NT2/D1 (cell line): Measurements from ENCODE around the gene TBX5.

Experiments used
- DNase-seq: peaks from one replicate; pipeline ENCODE4 v3.0.0-alpha.2; 2011; ENCODE audit warnings: low read depth, low spot score
- H3K27me3 ChIP-seq: 2 replicates; pipeline ENCODE4 v1.6.0; 2011; ENCODE audit warnings: mild to moderate bottlenecking; ENCODE audit not compliant: insufficient read length, insufficient read depth
- H3K36me3 ChIP-seq: 2 replicates; pipeline ENCODE4 v1.6.1; 2011; ENCODE audit warnings: mild to moderate bottlenecking, low read length, mixed read lengths; ENCODE audit not compliant: insufficient read depth, insufficient read length
- H3K4me1 ChIP-seq: 2 replicates; pipeline ENCODE4 v1.5.1; 2011; ENCODE audit not compliant: insufficient read depth, insufficient read length
- H3K4me3 ChIP-seq: 2 replicates; pipeline ENCODE4 v1.5.1; 2011; ENCODE audit warnings: low read depth; ENCODE audit not compliant: insufficient read length
- H3K9ac ChIP-seq: 2 replicates; pipeline ENCODE4 v1.6.0; 2011; ENCODE audit warnings: low read depth; ENCODE audit not compliant: insufficient read length
- H3K9me3 ChIP-seq: 2 replicates; pipeline ENCODE4 v1.5.1; 2011; ENCODE audit warnings: mild to moderate bottlenecking, low read length; ENCODE audit not compliant: insufficient read depth
- SUZ12 ChIP-seq: IDR thresholded peaks from 2 replicates; pipeline ENCODE4 v1.6.1; 2011; ENCODE audit not compliant: insufficient read length, insufficient read depth; ENCODE audit errors: extremely low read depth
- YY1 ChIP-seq: IDR thresholded peaks from 2 replicates; pipeline ENCODE4 v1.6.1; 2011; ENCODE audit not compliant: insufficient read length, insufficient read depth
- ZNF274 ChIP-seq: IDR thresholded peaks from 2 replicates; pipeline ENCODE4 v1.6.1; 2011; ENCODE audit warnings: mild to moderate bottlenecking, low read depth, low read length

TBX5 gene

DNA sequence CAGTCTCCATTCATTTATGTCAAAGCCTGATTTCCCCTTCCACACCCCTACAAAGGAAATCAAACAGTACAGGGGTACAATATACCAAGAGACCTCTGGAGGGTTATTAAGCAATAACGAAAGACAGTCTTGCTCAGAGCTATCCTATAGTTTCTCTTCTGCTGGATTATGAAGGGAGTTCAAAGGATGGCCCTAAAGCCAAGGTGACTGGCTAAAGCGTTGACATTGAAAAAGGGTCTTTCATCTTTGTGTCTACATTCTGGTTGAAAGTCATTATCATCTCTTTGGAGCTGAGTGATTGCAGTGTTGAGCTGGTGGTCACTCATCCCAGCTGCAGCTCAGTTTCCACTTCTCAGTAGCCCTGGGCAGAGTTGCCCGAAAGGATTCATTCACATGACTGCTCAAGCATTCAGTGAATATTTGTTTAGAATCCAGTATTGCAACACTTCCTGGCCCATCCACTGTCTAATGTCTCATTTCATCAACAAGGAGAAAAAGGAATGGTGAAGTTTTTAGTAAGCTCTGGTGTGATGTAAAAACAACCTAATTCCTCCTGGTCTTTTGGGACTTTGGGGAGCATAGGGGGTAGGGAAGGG lies 19.2 kb upstream of the TBX5 start:
- no peak overlapping the region for H3K4me3 ChIP-seq
- no peak for DNase-seq
- H3K9me3 ChIP-seq, result no peaks in the 10 kb centered on the region
- H3K9ac ChIP-seq, result no peak overlapping the region
- H3K4me1 ChIP-seq, result no peaks in the 10 kb centered on the region
- no peaks in the 10 kb centered on the region for H3K36me3 ChIP-seq
- peaks cover 28% of the 10 kb centered on the region for H3K27me3 ChIP-seq
- TF ChIP-seq ZNF274, result no peak
- TF ChIP-seq YY1, result no peak
- TF ChIP-seq SUZ12, result no peak

DNA sequence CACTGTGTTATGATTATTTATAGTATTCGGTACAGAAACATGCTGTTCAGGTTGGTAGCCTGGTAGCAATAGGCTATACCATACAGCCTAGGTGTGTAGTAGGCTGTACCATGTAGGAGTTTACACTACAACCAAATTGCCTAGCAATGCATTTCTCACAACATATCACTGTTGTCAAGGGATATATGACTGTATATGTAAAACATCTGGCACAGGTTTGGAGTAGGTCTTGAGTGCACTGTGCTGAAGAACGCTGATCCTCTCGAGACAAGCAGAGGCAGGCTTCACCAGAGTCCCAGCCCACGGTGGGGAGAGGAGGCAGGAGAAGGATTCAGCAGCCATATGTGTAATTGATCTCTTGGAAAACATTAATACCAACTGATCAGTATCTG lies 15.0 kb upstream of the TBX5 start:
- Histone ChIP-seq H3K4me3 (no peak overlapping the region), H3K27me3 (peaks cover 55% of the 10 kb centered on the region), H3K36me3 (no peaks in the 10 kb centered on the region), H3K4me1 (no peaks in the 10 kb centered on the region), H3K9ac (no peak overlapping the region), H3K9me3 (no peaks in the 10 kb centered on the region)
- no peak for TF ChIP-seq SUZ12
- DNase-seq, result no peak

DNA sequence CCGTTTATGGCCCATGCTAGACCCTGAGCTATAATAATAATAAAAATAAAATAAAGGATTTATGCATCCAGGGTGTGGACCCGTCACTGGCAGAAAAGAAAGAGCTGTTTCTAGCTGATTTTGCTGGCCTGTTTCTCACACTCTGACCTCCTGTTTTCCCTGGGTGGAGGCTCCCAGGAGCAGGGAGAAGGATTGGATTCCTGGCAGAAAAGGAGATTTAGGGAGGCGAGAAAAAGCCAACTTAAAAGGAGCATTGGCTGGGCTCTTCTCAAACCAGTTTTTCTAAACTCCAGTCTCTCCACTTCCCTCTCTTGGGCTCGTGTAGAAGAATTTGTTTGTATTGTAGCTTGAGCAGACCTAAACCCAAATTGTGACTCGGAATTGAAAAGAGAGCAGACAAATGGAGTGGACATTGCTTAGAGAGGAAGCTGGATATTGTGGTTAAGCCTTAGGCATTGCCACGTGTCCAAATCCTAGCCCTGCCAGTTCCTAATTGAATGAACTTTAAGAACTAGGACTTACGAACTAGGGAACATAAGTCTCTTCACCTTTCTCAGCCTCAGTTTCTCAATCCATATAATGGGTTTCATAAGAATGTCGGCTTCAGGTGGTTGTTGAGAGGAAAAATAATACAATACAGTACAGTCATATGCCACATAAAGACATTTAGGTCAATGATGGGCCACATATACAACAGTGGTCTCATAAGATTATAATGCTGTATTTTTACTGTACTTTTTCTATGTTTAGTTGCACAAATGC lies 14.4 kb upstream of the TBX5 start:
- H3K4me1 ChIP-seq, result no peaks in the 10 kb centered on the region
- no peak for TF ChIP-seq YY1
- no peak for TF ChIP-seq SUZ12
- TF ChIP-seq ZNF274, result no peak
- H3K9ac ChIP-seq, result no peak overlapping the region
- DNase-seq, result no peak
- H3K36me3 ChIP-seq, result no peaks in the 10 kb centered on the region
- no peaks in the 10 kb centered on the region for H3K9me3 ChIP-seq
- H3K27me3 ChIP-seq, result peaks cover 57% of the 10 kb centered on the region
- no peak overlapping the region for H3K4me3 ChIP-seq

GRCh38 chr12:114416028-114416427 lies 10.1 kb upstream of the TBX5 start:
- Histone ChIP-seq H3K27me3 (peaks cover 90% of the 10 kb centered on the region), H3K4me3 (no peak overlapping the region), H3K36me3 (no peaks in the 10 kb centered on the region), H3K9me3 (no peaks in the 10 kb centered on the region), H3K9ac (no peak overlapping the region), H3K4me1 (peaks cover 2% of the 10 kb centered on the region)
- DNase-seq, result no peak
- TF ChIP-seq SUZ12 (no peak), ZNF274 (no peak), YY1 (no peak)

DNA sequence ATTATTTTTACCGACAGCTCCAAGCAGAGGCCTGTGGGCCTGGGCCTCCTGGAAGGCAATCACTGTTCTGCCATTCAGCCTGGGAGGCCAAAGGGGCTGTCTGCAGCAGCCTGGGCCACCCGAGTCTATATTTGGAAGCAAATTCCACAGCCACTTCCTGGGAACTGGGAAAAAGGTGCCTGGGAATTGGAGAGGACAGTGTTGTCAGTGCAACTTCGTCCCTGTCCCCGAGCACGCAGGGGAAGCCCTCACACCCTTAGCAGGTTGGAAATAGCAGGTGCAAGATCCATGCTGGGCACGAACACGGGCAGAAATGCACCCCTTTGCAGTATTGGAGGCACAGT lies 9.6 kb upstream of the TBX5 start:
- no peak for TF ChIP-seq ZNF274
- Histone ChIP-seq H3K27me3 (peaks cover 90% of the 10 kb centered on the region), H3K9me3 (no peaks in the 10 kb centered on the region)

GRCh38 chr12:114414866-114415524 lies 9.1 kb upstream of the TBX5 start:
- peaks cover 90% of the 10 kb centered on the region for H3K27me3 ChIP-seq

More for the DNA sequence above, 9.6 kb upstream of the TBX5 start:
- Histone ChIP-seq H3K36me3 (no peaks in the 10 kb centered on the region), H3K4me1 (peaks cover 2% of the 10 kb centered on the region), H3K9ac (no peak overlapping the region), H3K4me3 (no peak overlapping the region)
- no peak for DNase-seq

GRCh38 chr12:114414031-114414865 lies 8.3 kb upstream of the TBX5 start:
- Histone ChIP-seq H3K9ac (peak overlapping the region; percentile 53), H3K4me1 (peaks cover 2% of the 10 kb centered on the region), H3K9me3 (no peaks in the 10 kb centered on the region), H3K36me3 (no peaks in the 10 kb centered on the region), H3K4me3 (peak overlapping the region; percentile 35), H3K27me3 (peaks cover 95% of the 10 kb centered on the region)
- peak; percentile 100 for TF ChIP-seq SUZ12
- TF ChIP-seq ZNF274, result no peak
- no peak for TF ChIP-seq YY1
- DNase-seq, result no peak

More at GRCh38 chr12:114414866-114415524, 9.1 kb upstream of the TBX5 start:
- Histone ChIP-seq H3K4me1 (peaks cover 2% of the 10 kb centered on the region), H3K36me3 (no peaks in the 10 kb centered on the region), H3K9ac (no peak overlapping the region), H3K4me3 (no peak overlapping the region), H3K9me3 (no peaks in the 10 kb centered on the region)
- TF ChIP-seq ZNF274, result no peak
- TF ChIP-seq SUZ12, result no peak
- TF ChIP-seq YY1, result no peak
- no peak for DNase-seq
